GM13976 (cell line): ENCODE results near the gene RPL19.

Source experiments
- DNase-seq: peaks from one replicate; pipeline ENCODE4 v3.0.0; 2012; ENCODE audit warnings: low spot score
- in situ Hi-C: fragments of 300-500 bp; cut with MboI; formaldehyde crosslinking; loops from one replicate; pipeline ENCODE4 v1.12.0; 2022; ENCODE audit warnings: low sequenced_read_pairs, mixed read lengths, inconsistent platforms; ENCODE audit not compliant: unreplicated experiment
- TF ChIP-seq, protein P1 (sequence below): IDR thresholded peaks from 2 replicates; pipeline ENCODE4 v1.5.1; 2012; ENCODE audit warnings: borderline replicate concordance, mild to moderate bottlenecking; ENCODE audit not compliant: insufficient read depth; ENCODE audit errors: extremely low read depth, missing control alignments, control extremely low read depth

The RPL19 gene

DNA sequence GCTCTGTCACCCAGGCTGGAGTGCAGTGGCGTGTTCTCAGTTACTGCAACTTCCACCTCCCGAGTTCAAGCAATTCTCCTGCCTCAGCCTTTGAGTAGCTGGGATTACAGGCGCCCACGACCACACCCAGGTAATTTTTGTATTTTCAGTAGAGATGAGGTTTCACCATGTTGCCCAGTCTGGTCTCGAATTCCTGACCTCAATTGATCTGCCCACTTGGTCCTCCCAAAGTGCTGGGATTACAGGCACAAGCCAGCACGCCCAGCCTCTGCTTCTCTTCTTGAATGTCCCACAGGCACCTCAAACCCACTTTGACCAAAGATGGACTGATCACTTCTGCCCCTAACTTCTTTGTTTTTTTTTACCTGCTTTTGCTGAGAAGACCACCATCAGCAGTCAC lies 29.5 kb upstream of the RPL19 start:
- TF ChIP-seq, protein P1, sequence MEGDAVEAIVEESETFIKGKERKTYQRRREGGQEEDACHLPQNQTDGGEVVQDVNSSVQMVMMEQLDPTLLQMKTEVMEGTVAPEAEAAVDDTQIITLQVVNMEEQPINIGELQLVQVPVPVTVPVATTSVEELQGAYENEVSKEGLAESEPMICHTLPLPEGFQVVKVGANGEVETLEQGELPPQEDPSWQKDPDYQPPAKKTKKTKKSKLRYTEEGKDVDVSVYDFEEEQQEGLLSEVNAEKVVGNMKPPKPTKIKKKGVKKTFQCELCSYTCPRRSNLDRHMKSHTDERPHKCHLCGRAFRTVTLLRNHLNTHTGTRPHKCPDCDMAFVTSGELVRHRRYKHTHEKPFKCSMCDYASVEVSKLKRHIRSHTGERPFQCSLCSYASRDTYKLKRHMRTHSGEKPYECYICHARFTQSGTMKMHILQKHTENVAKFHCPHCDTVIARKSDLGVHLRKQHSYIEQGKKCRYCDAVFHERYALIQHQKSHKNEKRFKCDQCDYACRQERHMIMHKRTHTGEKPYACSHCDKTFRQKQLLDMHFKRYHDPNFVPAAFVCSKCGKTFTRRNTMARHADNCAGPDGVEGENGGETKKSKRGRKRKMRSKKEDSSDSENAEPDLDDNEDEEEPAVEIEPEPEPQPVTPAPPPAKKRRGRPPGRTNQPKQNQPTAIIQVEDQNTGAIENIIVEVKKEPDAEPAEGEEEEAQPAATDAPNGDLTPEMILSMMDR, result no peak
- in situ Hi-C loops, result no loop called here
- no peak for DNase-seq

DNA sequence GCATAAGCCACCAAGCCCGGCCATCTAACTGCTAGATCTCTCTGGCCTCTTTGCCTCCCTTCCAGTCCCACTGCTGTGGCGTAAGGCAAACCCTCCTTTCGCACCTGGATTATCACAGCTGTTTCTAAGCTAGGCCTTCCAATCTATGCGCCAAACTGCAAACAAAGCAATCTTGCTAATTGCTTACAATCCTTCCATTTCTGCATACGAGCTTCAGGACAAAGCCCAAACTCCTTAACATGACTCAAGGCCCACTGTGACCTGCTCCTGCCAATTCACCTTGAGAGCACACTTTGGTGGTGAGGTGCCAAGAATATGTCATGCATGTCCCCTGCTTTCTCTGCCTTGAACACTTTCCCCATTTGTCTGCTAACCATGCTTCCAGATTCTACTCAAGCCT lies 28.1 kb upstream of the RPL19 start:
- no peak for DNase-seq
- in situ Hi-C loops, result no loop called here
- TF ChIP-seq, protein P1, result no peak

DNA sequence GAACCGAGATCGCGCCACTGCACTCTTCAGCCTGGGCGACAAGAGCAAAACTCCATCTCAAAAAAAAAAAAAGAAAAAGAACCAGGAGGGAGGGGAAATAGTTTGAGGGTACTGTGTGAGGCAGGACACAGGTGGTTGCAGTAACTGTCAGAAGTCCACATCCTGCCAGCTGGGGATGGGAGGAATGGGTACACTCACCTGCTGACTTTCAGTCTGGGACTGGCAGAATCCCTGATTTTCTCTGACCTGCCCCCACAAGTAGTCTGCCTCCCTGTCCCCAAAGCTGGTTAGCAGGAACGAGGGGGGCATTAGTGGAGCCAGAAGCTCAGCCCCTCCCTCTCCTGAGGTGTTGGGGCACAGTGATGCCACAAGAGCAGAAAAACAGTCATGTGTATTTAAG lies 27.0 kb upstream of the RPL19 start:
- in situ Hi-C loops, result no loop called here
- TF ChIP-seq, protein P1, result no peak
- DNase-seq, result no peak

DNA sequence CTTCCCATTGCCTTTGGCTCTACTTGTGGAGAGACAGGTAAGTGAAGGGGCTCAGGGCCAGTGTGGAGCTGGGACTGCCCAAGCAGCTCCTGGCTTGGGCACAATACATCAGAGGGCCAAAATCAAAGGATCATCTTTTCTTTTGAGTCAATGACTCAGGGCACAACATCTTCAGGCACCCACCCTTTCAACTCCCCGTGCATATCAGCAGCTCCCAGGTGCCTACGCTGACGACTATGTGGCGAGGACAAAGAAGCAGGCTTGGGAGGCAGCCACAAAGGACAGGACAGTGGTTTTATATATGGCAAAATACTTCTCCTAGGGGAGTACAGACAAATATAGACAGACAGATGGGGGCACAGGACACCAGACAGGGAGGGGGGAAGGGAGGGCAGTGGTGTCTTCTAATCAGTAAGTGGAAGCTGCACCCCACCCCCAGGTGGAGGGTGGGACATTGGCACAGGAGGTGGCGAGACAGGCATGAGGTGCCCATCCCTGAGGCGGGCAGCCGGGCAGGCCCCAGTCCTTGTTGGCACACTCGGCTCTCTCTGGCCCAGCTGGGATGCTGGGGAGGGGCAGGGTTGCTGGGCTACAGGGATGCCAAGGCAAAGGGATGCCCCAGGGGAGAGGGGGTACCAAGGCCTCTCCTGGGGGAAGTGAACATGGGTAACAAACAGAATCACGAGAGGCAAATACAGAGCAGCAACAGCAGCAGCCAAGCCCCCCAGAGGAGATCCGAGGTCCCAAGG lies 26.4 kb upstream of the RPL19 start:
- TF ChIP-seq, protein P1, result no peak
- DNase-seq, result no peak
- in situ Hi-C loops, result no loop called here

DNA sequence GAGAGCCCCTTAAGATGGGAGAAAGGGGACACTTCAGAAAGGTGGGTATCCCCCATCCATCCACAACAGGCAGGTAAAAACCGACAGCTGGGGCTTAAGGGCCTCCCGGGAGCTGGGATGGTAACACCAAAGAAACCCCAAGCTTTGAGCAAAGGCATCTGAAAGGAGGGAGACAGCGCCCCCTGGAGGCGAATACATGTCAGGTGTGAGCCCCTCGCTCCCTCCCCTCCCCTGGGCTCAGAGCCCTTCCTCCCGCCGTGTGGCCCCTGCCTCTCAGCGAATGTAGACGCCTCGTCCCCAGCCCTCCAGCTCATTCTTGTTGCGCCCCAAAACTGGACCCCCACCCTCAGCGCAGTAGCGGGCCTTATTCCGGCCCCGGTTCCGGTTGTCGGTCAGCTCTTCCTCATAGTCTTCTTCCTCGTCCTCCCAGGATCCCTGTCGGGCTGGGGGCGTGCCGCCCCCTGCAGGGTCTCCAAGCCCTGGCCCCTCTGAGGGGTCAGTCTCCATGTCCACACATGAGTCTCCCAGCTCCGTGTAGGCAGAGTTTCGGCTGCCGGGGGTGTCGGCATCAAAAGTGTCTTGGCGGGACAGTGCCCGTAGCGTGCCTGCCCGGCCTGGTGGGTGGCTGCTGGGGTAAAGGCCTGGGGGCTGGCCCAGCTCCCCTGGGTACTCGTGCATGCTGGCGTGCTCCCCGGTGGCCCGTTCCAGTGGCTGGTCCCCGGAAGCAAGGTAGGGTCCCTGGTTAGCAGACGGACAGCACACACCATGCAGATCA lies 25.0 kb upstream of the RPL19 start:
- TF ChIP-seq, protein P1, result peak; percentile 77
- in situ Hi-C loops, result no loop called here
- DNase-seq, result peak; percentile 93

DNA sequence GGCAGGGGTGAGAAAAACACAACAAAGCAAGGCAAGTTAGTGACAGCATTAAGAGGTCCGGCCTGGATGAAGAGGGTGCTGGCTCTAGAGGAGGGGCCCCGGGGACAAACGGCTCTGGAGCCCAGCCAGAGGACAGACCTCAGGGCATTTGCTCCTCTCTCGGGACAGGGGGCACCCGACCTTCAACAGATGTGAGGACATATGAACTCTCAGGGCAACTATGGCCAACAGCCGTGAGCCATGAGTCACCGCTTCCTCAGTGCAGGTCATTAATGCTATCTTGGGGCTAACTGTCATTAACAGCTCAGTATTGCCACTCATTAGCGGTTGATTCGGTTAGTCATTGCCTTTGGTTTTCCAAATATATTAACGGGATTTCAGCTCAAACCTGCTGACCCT lies 24.4 kb upstream of the RPL19 start:
- TF ChIP-seq, protein P1, result no peak
- no peak for DNase-seq
- in situ Hi-C loops, result no loop called here
